NCI-H2171 treated with DMSO at 0.1 percent for 48 hours (cell line): ENCODE results near the gene GTF3C5.
"Not testable (repeated sequence)": the region's sequence is repeated elsewhere in the genome, so short reads cannot be mapped to it uniquely, and the experiment has no call there.

Experiments used
- DNase-seq: peaks from one replicate; lab custom pipeline; 2025; lab: John Stamatoyannopoulos, UW

The GTF3C5 gene

GRCh38 chr9:132996526-132996925 lies 34.3 kb upstream of the GTF3C5 start:
- DNase-seq: no peak

- no peak for DNase-seq
These were observed 33.2 kb upstream of the GTF3C5 start for GRCh38 chr9:132997591-132997990.

- DNase-seq: not testable (repeated sequence)
These were observed 32.6 kb upstream of the GTF3C5 start for GRCh38 chr9:132998221-132998620.

GRCh38 chr9:132998831-132999635 lies 31.8 kb upstream of the GTF3C5 start:
- DNase-seq: no peak

GRCh38 chr9:133002147-133003070 lies 28.4 kb upstream of the GTF3C5 start:
- peak; percentile 82 for DNase-seq

GRCh38 chr9:133003071-133003461 lies 27.7 kb upstream of the GTF3C5 start:
- no peak for DNase-seq

- DNase-seq: no peak
These were observed 27.1 kb upstream of the GTF3C5 start for GRCh38 chr9:133003671-133004090.

GRCh38 chr9:133004091-133004998 lies 26.5 kb upstream of the GTF3C5 start:
- no peak for DNase-seq

GRCh38 chr9:133004999-133005760 lies 25.6 kb upstream of the GTF3C5 start:
- no peak for DNase-seq

- DNase-seq: no peak
These were observed 24.8 kb upstream of the GTF3C5 start for GRCh38 chr9:133005957-133006356.

- no peak for DNase-seq
These were observed 24.0 kb upstream of the GTF3C5 start for GRCh38 chr9:133006731-133007352.

- DNase-seq: no peak
These were observed 22.4 kb upstream of the GTF3C5 start for GRCh38 chr9:133008406-133008805.

GRCh38 chr9:133008824-133009223 lies 22.0 kb upstream of the GTF3C5 start:
- DNase-seq: peak; percentile 36

GRCh38 chr9:133009906-133010582 lies 20.8 kb upstream of the GTF3C5 start:
- no peak for DNase-seq

GRCh38 chr9:133014696-133015095 lies 16.1 kb upstream of the GTF3C5 start:
- no peak for DNase-seq

GRCh38 chr9:133023117-133023890 lies 7.5 kb upstream of the GTF3C5 start:
- DNase-seq: no peak

- no peak for DNase-seq
These were observed 4.4 kb upstream of the GTF3C5 start for GRCh38 chr9:133026426-133026825.

GRCh38 chr9:133027134-133027533 lies 3.7 kb upstream of the GTF3C5 start:
- DNase-seq: no peak

GRCh38 chr9:133028221-133028620 lies 2.6 kb upstream of the GTF3C5 start:
- DNase-seq: no peak
